Measurements from ENCODE around the gene ZNF423.

Gene ZNF423

GRCh38 chr16:49594153-49594552 lies 261.8 kb downstream of the ZNF423 start:
- Histone ChIP-seq H2AFZ (ENCODE audit: low read length) (no peak overlapping the region), H3K4me2 (ENCODE audit: low read length) (no peak overlapping the region), H3K27me3 (ENCODE audit: insufficient read depth, low read length) (peaks cover 4% of the 10 kb centered on the region; the same call in 1 of the 2 replicates), H3K9me2 (ENCODE audit: low read depth, low read length) (no peaks in the 10 kb centered on the region), H4K20me1 (ENCODE audit: insufficient read depth, low read length) (no peaks in the 10 kb centered on the region), H3K9me3 (ENCODE audit: low read length) (no peaks in the 10 kb centered on the region), H3K36me3 (ENCODE audit: insufficient read depth, low read length) (no peaks in the 10 kb centered on the region), H3K27ac (ENCODE audit: low read depth, low read length, poor library complexity, severe bottlenecking) (no peak overlapping the region), H3K9ac (ENCODE audit: low read length) (no peak overlapping the region), H3F3A (ENCODE audit: insufficient read depth, low read length) (no peaks in the 10 kb centered on the region), H3K4me3 (ENCODE audit: low read depth, low read length, poor library complexity, severe bottlenecking) (no peak overlapping the region), H3K79me2 (ENCODE audit: insufficient read depth, low read length) (no peaks in the 10 kb centered on the region), H3K4me1 (ENCODE audit: insufficient read depth, low read length, severe bottlenecking) (no peaks in the 10 kb centered on the region)
- TF ChIP-seq EZH2 (IDR thresholded peaks at IDR 0.05; ENCODE audit: borderline replicate concordance, low read length) (no peak), CTCF (IDR thresholded peaks at IDR 0.05; ENCODE audit: low read length) (no peak)

- Histone ChIP-seq H3K9me3 (ENCODE audit: low read length) (no peaks in the 10 kb centered on the region), H4K20me1 (ENCODE audit: insufficient read depth, low read length) (no peaks in the 10 kb centered on the region), H3K27me3 (ENCODE audit: insufficient read depth, low read length) (peaks cover 4% of the 10 kb centered on the region; the same call in 1 of the 2 replicates), H3K9me2 (ENCODE audit: low read depth, low read length) (no peaks in the 10 kb centered on the region), H3K4me2 (ENCODE audit: low read length) (no peak overlapping the region), H3K4me3 (ENCODE audit: low read depth, low read length, poor library complexity, severe bottlenecking) (no peak overlapping the region), H3K36me3 (ENCODE audit: insufficient read depth, low read length) (no peaks in the 10 kb centered on the region), H3K9ac (ENCODE audit: low read length) (no peak overlapping the region), H3K4me1 (ENCODE audit: insufficient read depth, low read length, severe bottlenecking) (no peaks in the 10 kb centered on the region), H3K27ac (ENCODE audit: low read depth, low read length, poor library complexity, severe bottlenecking) (no peak overlapping the region), H2AFZ (ENCODE audit: low read length) (no peak overlapping the region), H3F3A (ENCODE audit: insufficient read depth, low read length) (no peaks in the 10 kb centered on the region), H3K79me2 (ENCODE audit: insufficient read depth, low read length) (no peaks in the 10 kb centered on the region)
- TF ChIP-seq CTCF (IDR thresholded peaks at IDR 0.05; ENCODE audit: low read length) (no peak), EZH2 (IDR thresholded peaks at IDR 0.05; ENCODE audit: borderline replicate concordance, low read length) (no peak)
Observed at GRCh38 chr16:49593424-49594040, 262.4 kb downstream of the ZNF423 start.

- no peak overlapping the region for H3K9ac ChIP-seq (ENCODE audit: low read length)
- no peaks in the 10 kb centered on the region for H3K4me1 ChIP-seq (ENCODE audit: insufficient read depth, low read length, severe bottlenecking)
- H3F3A ChIP-seq (ENCODE audit: insufficient read depth, low read length), result no peaks in the 10 kb centered on the region
- H3K9me2 ChIP-seq (ENCODE audit: low read depth, low read length), result no peaks in the 10 kb centered on the region
- no peak overlapping the region for H3K4me3 ChIP-seq (ENCODE audit: low read depth, low read length, poor library complexity, severe bottlenecking)
- H3K27ac ChIP-seq (ENCODE audit: low read depth, low read length, poor library complexity, severe bottlenecking), result no peak overlapping the region
- TF ChIP-seq CTCF (IDR thresholded peaks at IDR 0.05; ENCODE audit: low read length) (peak; percentile 80), EZH2 (IDR thresholded peaks at IDR 0.05; ENCODE audit: borderline replicate concordance, low read length) (no peak)
- no peaks in the 10 kb centered on the region for H3K79me2 ChIP-seq (ENCODE audit: insufficient read depth, low read length)
- no peaks in the 10 kb centered on the region; the same call in 1 of the 2 replicates for H3K27me3 ChIP-seq (ENCODE audit: insufficient read depth, low read length)
- H4K20me1 ChIP-seq (ENCODE audit: insufficient read depth, low read length), result no peaks in the 10 kb centered on the region
- H3K9me3 ChIP-seq (ENCODE audit: low read length), result no peaks in the 10 kb centered on the region
- H3K36me3 ChIP-seq (ENCODE audit: insufficient read depth, low read length), result no peaks in the 10 kb centered on the region
- no peak overlapping the region for H3K4me2 ChIP-seq (ENCODE audit: low read length)
- H2AFZ ChIP-seq (ENCODE audit: low read length), result no peak overlapping the region
Observed at GRCh38 chr16:49592546-49593423, 263.1 kb downstream of the ZNF423 start.
